Posterior vena cava (tissue), 2 donors: ENCODE measurements around the gene CXCR1. TPM values are rescaled to one million over a fixed set of nuclear protein-coding genes. Genes with fewer than 3 reads are reported as not detected.
A peak's percentile ranks its signal among the peaks of the same experiment; 100 is the strongest.

Experiments
- DNase-seq: peaks from one replicate; pipeline ENCODE4 v3.0.0-alpha.2; 2020; ENCODE audit warnings: low spot score
- intact Hi-C, 2 donors: fragments of 100-400 bp; cut with DNase I; formaldehyde crosslinking; loops; one replicate each; pipeline versions ENCODE4 v1.14.1 to v1.14.2; 2022 to 2023
- total RNA-seq, 2 donors: library from RNA; stranded (reverse); fragmentation: NEBNext Ultra II Directional; extraction: Animal tissue kit (Norgen Biotek cat#: 25700); gene quantifications; one replicate each; pipeline ENCODE4 v1.2.1, GENCODE V29; 2021
- donor health status: DM: yes; HTN: yes; CAD: no.
- donor health status: DM: yes; HTN: yes; CAD: no.

Gene CXCR1
- total RNA-seq, 2 donors from 2014 or later = 1.1 to 2.5 TPM

DNA sequence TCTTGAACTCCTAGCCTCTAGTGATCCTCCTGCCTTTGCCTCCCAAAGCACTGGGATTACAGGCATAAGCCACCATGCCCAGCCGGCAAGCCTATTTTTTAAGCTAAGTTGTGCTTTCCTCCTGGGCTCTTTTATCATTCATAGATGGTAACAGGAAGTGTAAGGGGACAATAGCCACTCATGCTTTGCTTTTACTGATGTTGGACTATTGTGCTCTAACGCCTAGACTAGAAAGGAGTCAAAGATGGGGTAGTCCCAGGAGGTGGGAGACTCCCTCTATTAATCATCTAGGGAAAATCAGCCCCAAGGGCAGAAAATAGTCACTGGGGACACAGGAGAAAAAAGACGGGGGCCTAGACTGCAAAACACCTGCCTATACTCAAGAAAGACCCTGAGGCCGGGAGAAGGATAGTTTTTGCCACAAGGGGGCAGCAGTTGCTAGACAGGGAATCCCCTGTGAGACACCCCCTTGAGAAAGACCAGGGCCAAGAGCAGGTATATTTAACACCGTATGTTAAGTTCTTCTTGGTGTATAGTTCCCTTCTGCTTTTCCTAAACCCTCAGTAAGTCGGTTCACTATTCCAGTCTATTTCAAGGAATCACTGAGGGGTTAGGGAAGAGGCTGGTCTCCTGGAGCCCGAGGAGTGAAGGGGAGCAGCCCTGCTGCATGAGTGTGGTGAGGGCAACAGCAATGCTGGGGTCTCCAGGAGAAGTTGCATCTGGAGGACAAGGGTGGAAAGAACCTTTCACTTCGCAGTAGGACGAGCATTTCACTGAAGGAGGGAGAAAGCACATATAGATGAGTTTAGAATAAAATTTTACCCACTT lies 2.1 kb upstream of the CXCR1 start:
- intact Hi-C loops = no loop called here
- DNase-seq = no peak

DNA sequence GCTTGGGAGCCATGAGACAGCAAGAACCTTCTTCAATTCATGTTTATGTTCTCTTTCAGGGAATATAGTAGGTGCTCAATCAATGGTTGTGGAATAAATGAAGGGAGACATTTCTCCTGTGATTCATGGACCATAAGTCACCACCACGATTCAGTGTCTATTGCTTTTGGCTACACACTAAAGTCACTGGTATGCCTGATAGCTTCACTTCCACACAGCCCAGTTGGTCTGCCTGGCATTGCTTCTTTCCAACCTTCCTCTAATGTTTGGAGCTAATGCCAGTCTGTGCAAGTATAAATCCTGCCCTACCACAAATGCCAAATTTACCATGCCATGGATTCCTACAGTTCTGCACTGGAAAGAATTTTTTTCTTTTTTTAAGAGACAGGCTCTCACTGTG lies 1.3 kb upstream of the CXCR1 start:
- intact Hi-C loops = no loop called here
- DNase-seq = no peak

DNA sequence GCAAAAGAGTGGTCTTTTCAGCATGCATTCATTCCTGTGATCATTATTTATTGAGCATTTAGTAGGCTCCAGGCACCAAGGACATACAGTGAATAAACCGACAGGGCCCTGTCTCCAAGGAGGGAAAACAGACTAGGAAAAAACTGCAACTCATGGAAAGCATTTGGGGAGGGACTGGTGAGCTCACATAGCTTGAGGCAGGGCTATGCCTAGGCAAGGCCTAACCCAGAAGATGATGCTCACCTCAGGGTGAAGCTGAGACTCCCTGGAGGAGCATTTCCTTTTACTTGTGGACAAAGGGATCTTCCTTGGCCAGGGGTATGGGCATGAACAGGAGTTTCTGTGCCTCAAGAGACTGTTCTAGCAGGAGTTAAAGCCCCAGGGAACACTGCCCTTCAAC lies 3.9 kb downstream of the CXCR1 start:
- intact Hi-C loops = no loop called here
- no peak for DNase-seq

DNA sequence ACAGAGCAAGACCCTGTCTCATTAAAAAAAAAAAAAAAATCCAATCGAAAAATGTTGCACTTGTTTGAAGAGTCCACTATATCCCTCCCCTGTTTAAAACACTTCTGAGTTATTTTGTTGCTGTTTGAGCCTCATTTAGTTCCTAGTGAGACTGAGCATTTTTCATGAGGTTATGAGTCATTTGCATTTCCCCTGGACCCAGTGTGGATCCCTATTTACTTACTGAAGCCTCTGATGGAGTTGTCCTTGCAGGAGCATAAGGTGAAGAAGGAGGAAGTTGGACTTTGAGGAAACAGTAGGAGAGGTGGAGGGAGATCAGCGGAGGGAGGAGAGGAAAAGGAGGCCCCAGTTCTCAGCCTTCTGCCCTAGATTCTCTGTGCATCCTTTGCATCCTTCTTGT lies 5.1 kb downstream of the CXCR1 start:
- intact Hi-C loops = no loop called here
- DNase-seq = no peak

DNA sequence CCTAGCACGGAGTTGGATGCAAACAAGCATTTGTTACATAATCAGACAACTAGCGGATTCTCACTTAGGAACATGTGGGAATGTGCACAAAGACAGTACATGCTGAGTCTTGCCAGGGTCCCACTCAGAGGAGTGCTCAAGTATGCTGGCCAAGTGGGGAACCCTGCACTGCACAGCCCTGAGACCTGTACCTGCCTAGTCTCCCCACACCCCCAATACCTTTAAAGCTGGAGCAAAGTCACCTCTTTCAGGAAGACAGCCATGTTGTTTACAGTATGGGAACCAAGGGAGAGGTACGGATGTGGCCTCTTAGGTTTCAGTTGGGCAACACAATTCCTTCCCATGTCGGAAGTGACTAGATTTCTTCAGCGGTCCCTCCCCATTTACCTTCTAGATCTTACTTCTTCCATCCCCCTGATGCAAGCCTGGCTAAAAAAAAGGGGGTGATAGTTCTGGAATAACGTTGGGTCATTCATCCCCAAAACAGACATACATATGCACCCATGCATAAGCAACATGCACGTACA lies 10.7 kb downstream of the CXCR1 start:
- no peak for DNase-seq
- intact Hi-C loops = no loop called here

DNA sequence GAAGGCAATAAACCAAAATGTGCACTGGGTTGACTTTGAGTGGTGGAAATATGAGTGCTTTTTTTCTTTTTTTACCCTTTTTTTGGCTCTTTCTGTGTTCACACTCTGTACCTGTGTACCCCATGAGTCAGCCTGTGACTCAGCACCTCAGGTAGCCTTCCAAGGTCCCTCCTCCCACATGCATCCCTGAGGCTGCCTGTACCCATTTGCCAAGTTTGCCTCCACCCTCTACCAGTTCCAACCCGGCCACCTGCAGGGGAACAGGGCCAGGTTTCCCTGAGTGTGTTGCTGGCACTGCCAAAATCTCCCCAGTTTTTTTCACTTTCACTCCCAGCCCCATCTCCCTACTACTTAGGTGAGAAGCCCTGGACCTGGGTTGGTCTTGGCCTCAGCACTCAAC lies 14.0 kb downstream of the CXCR1 start:
- no peak for DNase-seq
- intact Hi-C loops = no loop called here

DNA sequence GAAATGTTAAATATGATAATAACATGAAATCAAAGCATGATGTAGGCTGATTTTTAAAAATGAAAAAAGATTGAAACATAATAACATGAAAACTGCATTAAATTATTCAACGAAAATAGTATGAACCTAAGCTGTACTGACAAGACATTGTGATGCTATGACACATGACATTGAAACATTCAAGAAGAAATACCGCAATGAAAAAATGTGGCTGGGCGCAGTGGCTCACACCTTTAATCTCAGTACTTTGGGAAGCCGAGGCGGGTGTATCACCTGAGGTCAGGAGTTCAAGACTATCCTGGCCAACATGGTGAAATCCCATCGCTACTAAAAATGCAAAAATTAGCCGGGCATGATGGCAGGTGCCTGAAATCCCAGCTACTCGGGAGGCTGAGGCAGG lies 14.6 kb downstream of the CXCR1 start:
- intact Hi-C loops = no loop called here
- no peak for DNase-seq

DNA sequence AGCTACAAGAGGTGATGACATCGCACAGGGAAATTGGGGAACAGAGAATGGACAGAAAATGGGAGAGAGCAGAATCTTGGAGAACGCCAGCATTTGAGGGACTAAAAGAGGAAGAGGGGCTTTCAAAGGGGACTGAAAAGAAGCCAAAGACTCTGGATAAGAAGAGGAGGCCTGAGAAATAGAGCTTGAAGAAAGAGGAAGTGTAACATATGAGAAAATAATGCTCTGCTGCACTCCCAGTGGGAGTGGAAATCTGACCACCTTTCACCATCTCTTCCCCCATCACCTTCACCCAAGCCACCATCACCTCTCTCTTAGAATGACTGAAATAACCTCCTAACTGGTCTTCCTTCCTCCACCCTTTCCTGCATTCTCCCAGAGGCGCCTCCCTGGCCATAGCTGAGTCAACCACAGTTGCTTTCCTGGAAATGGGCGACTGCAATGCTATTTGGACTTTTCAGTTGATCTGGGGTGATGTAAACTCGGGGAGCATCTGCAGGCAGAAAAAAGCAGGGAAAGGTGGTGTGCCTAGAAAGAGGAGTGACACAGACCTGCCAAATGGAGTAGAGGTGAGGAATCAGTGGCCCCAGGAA lies 16.8 kb downstream of the CXCR1 start:
- intact Hi-C loops = no loop called here
- DNase-seq = no peak

DNA sequence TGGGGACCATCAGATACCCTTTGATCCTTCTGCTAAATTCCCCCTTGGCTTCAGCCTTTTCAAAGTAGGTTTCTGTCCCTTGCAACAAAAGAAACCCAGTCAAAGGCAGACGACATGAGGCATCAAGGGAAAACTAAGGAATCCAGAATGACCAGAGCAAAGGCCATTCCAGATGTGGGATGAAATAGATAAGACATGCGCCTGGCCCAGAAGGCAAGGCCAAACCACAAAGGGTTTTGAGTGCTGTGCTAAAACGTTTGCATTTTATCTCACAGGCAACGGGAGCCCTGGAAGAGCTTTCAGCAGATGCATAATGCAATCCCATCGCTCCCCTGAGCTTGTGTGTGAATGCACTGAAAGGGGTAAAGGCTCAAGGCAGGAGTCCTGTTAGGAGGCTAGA lies 17.7 kb downstream of the CXCR1 start:
- intact Hi-C loops = no loop called here
- no peak for DNase-seq

DNA sequence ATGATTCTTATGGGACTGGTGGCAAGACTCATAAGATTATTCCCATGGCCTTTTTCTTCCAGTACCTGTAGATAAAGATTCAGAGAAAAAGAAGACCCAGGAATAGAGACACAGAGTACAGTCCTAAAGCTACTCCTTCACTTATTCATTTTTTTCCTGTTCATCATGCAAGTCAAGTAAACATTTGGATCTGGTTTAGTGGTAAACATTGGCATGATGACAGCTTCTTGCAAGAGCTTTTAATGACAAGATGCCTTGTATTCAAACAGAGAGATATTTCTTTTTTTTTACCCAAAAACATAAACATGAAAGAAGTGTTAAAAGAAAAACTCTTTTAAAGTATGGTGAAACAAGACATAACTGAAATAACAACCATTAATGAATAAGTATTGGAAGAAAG lies 20.7 kb downstream of the CXCR1 start:
- intact Hi-C loops = no loop called here
- no peak for DNase-seq

DNA sequence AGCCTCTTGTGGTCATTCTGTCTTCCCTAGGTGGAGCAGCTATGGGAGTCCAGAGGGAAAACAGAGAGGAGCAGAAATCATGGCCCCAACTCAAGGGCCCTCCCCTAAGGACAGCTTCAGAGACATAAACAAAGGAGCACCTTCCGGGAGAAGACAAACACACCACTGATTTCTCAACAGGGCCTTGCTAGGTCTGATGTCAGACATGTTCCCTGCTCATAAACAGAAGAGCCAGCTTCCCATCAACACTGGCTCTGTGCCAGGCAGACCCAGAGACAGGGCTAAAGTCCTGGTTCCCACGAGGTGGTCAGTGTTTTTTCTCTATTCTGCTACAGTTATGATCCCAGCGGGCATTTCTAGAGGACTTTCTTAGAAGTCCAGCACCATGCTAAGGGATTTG lies 21.6 kb downstream of the CXCR1 start:
- intact Hi-C loops = no loop called here
- peak; percentile 83 for DNase-seq

DNA sequence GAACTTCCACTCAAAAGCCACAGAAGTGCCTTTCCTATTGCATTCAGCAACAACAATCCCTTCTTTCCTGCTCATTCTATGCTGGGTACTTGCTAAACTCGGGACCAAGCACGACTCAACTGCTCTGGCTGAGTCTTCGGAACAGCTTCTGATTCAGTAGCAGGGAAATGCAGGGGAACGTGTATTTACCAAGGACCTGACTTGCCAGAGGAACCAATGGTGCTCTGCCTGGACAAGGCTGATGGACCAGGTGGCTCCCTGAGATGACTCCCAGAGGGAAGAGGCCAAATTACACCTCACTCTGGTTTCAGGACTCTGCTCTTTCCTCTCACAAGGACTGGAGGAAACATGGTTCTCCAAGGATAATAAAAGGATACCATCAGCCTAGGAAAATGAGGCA lies 28.7 kb downstream of the CXCR1 start:
- no peak for DNase-seq
- intact Hi-C loops = no loop called here

DNA sequence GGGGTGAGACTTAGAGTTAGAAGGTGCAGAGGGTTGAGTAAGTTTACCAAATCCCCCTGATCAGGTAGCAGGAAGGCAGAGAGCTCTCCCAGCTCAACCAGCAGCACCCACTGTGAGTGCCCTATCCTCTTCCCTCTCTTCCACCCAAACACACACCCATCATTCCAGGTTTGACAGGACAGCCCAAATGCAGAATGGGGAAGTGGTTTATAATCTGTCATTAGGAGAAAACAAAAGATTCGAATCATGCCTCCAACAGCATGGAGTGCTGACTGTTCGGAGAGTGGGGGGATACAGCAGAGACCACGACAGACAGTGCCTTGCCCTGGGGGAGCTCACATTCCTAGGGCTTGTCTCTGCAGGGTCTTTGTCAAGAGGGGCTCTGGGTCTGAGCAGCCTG lies 29.2 kb downstream of the CXCR1 start:
- intact Hi-C loops = no loop called here
- no peak for DNase-seq

DNA sequence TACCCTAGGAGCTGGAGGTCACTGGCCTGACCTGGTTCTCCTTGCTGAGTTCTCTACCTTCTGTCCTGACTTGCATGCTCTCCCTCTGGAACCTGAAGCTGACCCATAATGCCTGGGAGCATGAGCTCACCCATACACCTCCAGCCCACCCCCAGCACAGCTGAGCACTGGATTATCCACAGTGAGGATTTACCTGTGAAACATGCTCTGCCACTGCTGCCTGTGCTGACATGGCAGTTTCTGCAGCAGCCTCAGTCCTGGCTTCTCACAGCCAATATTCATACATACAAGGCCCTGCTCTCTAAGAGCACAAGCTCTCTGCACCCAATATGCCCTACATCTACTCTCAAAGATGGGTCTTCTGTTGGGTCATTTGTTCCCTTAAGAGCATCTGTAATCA lies 35.9 kb downstream of the CXCR1 start:
- intact Hi-C loops = no loop called here
- no peak for DNase-seq

DNA sequence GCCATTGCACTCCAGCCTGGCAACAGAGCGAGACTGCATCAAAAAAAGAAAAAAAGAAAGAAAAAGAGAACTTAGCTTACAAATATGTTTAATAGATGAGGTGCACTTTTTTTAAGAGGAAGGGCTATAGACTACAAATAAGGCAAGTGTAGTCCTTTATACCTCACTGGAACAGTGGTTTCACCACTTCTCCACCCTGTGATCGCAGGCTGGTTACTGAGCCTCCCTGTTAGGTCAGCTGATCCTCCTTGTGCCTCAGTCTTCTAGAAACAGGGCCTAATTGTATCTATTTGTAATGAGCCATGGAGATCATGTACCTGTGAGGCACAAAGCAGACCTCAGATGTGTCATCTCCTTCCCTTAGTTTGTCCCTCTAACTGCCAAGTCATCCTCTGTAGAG lies 36.4 kb downstream of the CXCR1 start:
- no peak for DNase-seq
- intact Hi-C loops = no loop called here

DNA sequence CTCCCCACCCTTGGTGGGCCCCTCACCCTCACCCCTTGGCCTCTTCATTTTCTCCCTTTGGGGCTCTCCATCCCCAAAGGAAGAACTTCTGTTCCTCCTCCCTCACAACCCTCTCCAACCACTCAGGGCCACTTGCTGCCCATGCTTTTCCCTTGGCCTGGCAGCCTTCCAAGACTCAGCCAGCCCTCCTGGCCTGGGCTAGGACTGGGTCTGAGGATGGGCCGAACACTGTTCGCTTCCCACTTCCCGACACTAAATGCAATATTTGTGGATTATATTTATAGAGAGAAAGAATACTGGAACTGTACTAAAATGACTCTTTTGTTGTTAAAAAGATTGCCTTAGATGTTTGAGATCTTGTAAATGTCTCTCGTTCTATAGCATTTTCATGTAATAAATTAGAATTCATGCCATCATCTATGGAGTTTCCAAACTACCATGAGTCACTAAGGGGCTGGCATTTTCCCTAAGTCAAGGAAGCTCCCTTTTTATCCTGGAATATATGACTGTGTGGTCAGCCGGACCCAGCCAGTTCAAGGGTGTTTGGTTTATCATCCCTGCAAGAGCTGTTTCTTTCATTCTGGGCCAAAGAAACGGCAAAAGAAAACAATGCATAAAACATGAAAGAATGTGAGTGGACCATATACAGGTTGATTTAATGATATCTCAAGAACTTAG lies 37.2 kb downstream of the CXCR1 start:
- intact Hi-C loops = no loop called here
- no peak for DNase-seq

DNA sequence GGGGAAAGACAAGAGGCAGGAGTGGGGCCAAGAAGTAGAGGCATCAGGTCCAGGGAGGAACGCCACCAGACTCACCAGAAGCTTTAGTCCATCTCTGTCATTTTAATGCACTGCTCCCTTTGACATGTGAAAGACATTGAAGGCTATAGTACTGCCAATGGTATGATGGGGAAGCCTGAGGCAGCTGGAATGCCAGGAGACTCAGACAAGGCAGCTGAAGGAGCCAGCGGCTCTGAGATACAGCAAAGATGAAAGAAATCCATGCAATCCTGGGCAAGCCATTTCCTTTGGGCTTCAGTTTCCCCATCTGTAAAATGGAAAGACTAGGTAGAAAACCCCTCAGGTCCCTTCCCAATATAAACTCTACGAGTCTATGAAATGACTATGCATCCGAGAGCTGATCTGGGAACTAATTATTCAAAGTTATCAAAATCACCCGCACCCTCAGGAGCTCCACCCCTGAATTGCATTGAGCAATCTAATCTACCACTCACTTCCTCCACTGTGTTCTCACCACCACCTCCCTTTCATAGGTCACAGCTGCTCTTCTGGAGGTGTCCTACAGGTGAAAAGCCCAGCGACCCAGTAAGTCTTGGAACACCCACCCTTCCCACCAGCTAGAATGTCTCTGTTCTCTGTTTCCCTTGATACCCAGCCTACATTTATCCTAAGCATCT lies 37.8 kb downstream of the CXCR1 start:
- no peak for DNase-seq
- intact Hi-C loops = no loop called here

DNA sequence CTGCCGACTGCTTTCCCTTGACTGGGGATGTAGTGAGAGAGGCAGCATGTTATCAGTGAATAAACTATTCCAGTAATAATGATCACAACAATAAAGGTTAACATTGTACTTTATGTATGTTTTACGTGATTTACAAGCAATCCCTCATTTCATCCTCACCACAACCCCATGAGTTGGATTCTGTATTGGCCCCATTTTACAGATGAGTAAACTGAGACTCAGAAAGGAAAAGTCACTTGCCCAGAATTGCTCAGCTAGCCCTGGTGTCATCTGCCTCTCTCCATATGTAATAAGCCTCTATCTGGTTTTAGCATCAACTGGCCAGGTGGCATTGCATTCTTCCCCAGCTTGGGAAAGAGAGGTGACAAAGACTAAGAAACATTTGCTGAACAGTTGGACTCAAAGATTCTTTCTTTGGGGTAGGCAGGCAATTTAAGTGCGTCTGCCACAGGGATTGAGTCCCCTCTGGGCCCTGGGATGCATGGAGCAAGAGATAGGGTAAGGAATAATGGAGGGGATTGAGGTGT lies 38.8 kb downstream of the CXCR1 start:
- intact Hi-C loops = no loop called here
- DNase-seq = no peak

DNA sequence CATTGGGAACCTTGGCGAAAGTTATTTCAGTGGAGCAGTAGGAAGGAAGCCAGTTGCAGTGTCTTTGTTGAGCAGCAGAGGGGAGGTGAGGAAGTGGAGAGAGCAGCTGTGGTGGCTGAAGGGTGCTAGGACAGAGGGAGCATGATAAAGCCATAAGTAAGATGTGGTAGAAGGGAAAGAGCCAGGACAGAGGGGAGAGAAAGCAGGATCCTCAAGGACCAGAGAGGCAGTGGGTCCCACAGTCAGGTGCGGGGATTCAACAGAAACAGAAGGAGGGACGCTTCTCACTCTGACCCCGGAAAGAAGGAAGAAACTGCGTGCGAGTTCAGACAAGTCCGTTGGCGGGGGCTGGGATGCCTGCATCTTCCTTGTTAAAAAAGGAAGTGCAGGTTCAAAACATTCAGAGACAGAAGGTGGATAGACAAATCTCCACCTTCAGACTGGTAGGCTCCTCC lies 41.1 kb downstream of the CXCR1 start, which contains the start of gene CXCR2:
Gene CXCR2, plus strand, starts transcription at position 403 of the 455 bp plus-strand sequence. CDS start 8,774 bp downstream, outside the sequence.
- intact Hi-C loops = no loop called here
- DNase-seq = no peak

DNA sequence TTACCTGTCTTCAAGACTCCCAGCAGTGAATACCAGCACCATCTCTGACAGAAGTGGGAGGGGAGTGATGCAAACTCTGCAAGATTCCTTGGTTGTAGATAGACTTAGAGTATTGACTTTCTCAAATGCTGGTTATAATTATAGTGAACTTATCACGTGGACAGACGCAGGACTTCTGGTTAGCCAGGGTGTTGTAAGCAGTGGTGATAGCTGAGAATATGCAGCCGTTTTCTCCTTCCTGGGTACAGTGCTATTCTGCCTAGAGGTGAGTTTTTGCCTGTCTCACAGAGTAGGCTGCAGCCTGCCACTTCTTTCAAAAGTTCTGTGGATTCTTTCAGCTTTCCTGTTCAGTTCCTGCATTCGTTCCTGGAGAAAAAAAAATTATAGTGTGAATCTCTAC lies 41.7 kb downstream of the CXCR1 start:
- no peak for DNase-seq
- intact Hi-C loops = no loop called here
